T-helper 1 cell treated with Interleukin-12 subunit alpha and Interleukin-12 subunit beta and Interleukin-4 antibody, amounts not matched to agents 30 ng/mL and 1 ng/mL, for 36 hours (primary cell): Measurements from ENCODE around the gene HAND2. TPM values are rescaled to one million over a fixed set of nuclear protein-coding genes. Genes with fewer than 3 reads are reported as not detected.

Experiments used
- intact Hi-C: fragments of 100-400 bp; cut with micrococcal nuclease; formaldehyde crosslinking; loops from one replicate; pipeline ENCODE4 v1.15.1; 2024
- total RNA-seq: library from RNA; stranded (reverse); gene quantifications from 2 replicates; pipeline ENCODE4 v1.2.3, GENCODE V29; 2022

Gene HAND2
- total RNA-seq, 1 donor from 2014 or later = not detected

DNA sequence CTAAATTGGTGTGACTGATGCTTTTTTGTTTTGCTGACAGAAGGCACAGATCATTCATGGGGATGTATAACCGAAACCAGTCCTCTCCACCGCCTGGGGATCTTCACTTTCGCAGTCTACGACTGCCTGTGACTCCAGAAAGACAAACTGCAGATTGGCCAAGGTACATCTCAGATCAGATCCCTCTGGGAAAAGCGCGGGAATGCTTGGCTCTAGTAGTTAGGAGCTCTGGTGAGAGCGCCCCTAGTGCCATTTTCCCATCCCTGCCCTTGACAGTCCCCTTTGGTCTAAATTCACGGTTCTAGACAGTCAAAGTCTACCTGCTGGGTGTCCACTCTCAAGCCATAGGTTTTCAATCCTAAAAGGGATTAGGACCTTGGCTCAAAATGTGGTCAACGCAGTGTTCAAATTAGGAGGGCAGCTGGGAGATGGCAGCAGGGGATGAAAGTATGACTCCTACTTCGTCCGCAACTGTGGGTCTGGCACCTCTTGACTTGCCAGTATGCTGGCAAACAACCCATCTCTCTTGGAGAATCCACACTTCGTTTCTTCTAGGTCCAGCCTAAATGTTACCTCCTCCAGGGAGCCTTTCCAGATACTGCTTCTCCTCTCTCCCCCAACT is 6.9 kb upstream of the HAND2 start:
- intact Hi-C loops = no loop called here

DNA sequence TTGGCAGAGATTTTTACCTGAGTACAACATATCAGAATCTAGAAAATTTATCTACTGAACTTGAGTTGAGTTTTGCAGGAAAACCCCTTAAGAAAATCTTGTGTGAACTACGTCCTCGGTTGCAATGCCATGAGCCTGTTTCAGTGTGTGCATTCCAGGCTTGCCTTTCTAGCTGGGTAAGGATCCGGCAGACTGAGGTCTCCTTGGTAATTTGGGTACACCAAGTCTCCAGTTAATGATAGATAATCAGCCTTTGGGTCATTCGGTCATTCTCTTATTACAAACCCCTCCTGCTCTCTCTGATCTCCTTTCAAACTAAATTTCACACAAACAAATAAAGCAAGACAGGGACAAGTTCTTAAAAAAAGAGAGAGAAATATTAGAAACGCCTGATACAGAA is 5.9 kb upstream of the HAND2 start:
- intact Hi-C loops = no loop called here

DNA sequence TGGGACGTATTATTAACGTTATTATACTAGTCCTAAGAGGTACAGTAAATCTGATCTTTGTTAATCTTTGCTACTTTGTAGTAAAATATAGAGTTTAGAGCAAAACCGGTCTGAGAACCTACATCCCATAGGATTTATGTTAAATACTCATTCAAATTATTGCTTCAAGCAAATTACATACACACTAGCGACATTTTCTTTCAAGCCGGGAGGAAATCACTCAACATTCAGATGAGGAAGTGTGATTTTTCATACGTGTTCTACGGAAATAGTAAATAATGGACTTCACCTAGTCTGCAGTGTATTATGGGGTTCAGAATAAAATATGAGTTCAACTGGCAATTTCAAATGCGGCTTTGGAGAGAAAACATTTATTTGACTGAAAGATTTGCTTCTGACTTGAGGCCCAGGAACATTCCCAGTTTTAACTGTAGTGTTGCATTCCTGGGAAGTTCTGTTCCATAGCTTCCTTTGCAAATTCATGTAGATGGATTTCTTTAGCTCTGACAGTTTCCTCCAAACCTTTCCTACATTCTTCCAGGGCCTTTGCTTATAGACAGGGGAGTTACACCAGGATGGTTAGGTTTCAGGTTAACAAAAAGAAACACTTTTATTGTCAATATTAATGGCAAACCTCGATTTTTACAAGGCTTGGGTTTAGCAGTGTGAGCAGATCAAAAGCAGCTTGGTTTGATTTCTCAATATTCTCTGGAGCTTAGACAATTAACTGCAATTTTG is 5.3 kb upstream of the HAND2 start:
- intact Hi-C loops = no loop called here

DNA sequence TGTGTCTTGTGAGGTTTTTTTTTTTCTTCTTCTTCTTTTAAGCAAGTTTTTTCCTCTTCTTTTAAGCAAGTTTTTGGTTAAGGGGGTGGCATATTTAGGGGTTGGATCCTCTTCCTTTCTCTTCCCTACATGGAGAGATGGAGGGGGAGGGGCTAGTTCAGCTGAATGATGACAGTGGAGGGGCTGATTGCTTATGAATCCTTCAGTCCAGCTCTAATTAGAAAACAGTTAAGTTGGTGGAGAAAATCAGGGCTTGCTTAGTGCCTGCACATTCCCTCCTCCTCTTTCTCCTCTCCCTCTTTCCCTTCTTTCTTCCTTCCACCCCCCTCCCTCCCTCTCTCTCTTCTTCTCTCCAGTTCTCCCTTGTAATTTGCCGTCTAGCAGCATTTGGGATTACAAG is 4.4 kb upstream of the HAND2 start:
- intact Hi-C loops = no loop called here

DNA sequence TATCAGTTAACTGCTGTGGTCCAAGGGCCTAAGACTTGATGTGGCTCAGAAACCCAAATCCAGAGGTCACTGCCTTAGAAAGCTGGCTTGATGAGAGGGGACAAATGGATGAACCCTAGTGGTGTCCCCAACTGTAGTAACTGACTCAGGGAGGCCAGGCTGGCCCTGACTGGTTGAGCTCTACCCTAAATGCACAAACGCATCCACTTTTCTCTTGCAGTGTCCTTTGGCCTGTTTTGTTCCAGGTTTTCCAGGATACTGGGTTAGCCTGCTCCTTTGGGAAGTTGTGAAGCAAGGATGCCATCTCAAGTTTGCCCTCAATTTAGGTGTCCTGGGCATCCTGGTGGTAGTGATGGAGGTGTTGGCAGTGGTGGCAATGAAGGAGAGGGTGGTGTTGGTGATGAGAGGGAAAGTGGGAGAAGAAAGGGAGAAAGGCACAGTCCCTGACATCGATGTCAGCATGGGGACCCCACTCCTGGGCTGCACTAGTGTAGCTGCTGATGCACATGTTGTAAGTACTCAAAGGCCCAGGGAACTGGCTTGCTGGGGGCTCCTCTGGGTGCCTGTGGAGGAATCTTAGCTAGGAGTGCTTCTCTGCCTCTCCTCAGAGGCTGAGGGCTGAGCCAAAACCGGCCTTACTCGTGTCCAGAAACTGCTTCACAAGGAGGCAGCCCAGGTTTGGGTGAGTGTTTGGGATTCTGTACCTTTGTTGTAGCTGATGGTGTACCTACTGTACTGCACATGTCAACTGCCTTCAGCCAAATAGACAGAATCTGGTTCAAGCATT is 2.9 kb upstream of the HAND2 start:
- intact Hi-C loops = no loop called here

DNA sequence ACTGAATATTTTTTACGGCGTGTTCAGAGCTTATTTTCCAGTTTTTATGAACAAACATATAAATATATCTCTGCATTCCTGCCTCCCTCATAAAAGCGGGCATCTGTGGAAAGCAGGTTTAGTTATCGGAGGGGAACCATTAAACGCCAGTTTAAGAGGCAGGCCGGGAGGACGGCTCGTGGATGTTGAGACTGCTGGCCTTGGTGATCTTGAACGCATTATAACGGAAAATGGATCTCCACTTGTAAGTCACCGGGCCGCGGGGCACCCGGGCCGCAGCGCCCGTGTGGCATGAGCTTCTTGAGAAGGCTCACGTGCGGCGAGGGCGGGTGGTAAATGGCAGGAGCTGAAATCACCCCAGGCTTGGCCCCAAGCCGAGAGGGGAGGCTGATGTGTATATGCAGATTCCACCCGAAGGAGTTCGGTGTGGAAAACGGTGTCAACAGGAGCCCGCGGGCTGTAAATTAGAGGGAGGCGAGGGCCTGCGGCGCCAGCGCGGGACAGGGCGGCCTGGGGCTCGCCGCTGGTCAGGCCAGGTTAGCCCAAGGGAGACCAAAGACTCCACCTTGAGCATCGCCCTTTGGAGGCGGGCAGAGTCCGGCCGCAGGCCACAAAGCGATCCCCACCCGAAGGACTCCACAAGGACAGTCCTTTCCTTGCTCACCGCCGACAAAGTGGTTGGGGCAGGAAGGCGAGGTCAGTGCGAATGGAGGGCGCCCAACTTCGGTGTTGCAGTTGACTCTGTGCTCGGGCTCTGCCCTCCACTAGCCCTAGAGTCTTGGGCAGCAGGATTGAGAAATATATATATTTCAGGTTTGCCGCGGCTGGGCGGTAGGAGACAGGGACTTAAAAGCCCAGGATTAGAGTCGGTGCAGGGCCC is 1.3 kb upstream of the HAND2 start:
- intact Hi-C loops = loop anchor here (2.0 kb wide), 1 partner anchor 15 kb away; no protein-coding TSS in a partner anchor

DNA sequence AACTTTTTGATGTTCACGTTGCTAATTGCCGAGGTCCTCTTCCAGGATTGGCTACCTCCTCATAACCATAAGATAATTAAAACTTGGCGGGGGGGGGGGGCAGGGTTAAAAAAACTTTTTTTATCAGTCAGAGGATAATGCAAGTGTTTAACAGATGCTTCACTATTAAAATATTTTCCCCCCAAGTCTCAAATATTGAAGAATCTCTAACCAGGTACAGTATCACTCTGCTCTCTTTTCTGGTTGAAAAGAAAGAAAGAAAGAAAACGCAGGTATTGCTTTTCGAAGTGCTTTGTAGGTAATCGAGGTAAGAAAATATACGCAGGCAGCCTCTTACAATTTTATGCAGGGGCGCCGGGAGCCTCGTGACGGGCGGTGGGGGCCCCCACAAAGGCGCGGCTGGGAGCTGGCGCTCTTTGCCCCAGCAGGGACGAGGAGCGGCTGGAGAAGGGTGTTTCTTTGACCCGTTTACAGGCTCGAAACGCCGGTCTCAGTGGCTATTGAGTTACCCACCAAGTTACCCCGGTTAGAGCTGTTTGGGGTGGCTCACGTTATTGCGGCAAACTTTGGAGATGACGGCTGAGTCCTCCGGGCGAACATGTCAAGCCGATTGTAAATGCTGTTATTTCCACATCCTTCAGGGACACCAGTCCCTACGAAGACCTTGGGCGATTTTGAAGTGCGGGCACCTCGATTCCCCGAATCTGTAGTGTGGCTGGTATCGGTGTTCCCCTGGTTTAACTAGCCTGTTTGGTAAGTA is 477 bp upstream of the HAND2 start:
- intact Hi-C loops = loop anchor here (2.0 kb wide), 1 partner anchor 14 kb away; no protein-coding TSS in a partner anchor

DNA sequence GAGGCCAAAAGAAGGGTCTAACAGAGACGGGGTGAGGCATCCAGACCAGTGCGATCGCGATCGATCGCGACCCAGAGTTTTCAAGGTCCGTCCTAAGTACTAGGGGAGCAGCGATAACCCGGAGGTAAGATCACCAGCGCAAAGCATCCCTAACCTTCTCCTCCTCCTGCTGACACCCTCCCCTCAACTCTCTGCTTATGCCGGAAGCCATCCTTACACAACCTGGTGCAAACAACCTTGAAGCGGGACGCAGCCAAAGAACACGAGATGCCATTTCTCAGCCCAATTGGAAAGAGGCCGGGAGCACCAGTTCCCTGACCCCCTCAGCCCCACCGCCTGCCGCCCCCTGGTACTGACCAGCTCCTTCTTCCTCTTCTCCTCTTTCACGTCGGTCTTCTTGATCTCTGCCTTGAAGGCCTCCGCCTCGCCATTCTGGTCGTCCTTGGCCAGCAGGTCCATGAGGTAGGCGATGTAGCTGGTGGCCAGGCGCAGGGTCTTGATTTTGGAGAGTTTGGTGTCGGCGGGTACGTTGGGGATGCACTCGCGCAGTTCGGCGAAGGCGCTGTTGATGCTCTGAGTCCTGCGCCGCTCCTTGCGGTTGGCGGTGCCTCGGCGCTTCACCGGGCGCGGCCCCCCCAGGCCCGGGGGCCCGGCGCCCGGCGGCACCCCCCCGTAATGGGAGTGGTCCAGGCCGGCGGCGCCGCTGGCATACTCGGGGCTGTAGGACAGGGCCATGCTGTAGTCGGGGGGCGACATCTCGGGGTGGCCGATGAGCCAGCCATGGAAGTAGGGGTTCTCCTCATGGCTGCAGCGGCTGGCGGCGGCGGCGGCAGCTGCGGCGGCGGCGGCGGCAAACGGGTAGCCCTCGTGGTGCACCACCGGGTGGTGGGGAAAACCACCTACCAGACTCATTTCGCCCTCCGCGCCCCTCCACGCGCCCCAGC is 1.4 kb downstream of the HAND2 start:
- intact Hi-C loops = loop anchor here (1.0 to 2.0 kb wide), 2 partner anchors 8 to 22 kb away; no protein-coding TSS in a partner anchor

DNA sequence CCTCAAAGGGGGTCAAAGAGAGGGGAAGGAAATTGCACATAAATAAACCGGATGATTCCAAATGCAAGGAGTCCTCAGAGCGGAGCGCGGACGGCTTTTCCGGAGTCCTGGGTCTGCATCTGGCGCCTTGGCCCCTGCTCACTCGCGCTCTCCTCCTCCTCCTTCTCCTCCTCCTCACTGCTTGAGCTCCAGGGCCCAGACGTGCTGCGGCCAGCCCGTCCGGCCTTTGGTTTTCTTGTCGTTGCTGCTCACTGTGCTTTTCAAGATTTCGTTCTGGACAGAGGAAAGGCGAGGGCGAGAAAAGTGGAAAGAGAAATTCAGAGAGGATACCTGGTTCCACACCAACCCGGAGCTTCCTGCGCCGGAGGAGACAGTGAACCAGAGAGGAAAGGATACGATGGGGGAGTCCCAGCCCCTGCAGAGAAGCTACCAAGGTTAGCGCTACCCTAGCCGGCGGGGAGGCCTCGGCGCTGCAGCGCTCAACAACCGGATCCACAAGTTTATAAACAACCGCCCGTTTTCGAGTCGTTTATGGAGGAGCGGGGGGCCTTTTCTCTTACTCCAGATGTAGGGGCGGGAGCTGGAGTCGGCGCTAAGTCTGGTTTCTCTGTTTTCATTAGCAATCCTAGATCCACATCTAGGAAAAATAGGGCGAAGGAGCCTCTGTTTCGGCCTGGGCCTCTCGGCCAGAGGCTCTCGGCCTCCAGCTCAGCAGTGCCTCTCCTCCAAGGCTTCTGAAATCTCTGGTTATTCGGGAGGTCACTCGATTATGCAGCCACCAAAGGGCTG is 2.7 kb downstream of the HAND2 start:
- intact Hi-C loops = no loop called here

DNA sequence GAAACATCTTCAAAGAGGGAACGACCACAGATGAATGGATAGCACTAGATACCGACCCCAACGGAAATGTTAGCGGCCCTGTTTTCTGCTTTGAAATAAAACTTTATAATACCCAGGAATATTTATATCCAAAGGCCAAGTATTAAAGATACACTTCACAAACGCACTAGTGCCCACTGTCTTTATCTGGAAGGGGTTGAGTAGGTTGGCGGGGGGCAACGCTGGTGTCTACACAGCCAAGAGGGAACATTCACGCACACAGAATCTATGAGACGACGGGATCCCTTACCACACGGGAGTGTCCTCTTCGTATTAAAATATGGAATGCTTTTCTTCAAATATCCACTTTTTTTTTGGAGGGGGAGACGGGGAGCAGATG is 3.3 kb downstream of the HAND2 start:
- intact Hi-C loops = no loop called here

DNA sequence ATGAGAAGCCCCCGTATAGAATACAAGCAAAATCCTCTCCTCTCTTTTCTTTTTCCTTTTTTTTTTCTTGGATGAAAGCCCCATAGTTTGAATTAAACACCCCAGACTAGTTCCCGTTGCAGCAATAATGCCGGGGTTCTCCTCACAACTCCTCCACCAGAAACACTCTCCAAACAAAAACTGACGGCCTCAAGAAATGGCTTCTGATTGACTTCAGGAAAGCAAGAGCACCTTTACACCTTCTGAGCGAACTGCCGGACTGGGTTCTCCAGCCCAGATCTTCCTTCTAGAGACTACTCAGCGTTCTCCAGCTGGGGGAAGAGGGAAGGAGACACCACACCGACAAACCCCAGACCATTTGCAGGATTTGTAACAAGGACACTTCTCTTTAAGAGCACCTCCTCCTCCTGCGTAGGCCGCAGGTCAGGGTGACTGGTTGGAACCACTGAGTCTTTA is 4.0 kb downstream of the HAND2 start:
- intact Hi-C loops = no loop called here

DNA sequence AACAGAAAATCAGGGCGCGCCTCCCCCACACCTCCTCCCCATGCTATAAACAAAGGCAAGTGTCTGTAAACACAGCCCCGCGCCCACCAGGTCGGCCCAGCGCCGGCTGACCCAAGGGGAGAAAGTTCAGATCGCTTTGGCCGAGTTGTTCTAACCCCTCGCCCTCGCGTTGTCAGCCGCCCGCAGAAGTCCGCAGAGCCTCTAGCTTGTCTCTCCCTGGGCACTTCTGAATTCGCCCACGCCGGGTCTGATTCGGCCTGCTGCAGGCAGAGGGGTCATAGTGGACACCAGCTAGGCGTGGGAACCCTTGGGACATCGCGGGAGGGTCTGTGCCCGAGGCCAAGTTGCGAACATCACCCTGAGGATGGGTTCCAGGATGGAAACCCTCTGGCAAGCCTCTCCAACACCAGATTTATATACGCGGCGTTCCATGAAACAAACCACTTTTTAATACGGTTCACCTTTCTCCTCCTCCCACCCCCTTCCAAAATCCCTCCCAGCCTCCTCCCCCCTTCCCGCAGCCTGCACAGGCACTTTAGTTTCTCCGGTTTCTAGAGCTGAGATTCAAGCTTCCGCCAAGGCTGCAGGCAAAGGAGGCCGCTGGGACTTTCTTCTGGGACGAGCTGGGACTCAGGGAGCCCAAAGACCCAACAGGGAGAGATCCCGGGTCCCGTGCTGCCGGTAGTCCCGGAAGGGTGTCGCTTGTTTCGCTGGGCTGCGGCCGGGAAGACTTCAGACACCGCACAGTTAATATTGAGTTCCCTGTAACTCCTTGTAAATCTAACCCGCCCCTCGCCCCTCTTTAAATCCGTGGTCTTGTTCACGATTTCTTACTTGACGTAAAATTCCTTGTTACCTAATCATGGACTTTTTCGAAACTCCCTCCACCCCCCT is 4.7 kb downstream of the HAND2 start:
- intact Hi-C loops = loop anchor here (2.0 kb wide), 1 partner anchor 689 kb away; no protein-coding TSS in a partner anchor

DNA sequence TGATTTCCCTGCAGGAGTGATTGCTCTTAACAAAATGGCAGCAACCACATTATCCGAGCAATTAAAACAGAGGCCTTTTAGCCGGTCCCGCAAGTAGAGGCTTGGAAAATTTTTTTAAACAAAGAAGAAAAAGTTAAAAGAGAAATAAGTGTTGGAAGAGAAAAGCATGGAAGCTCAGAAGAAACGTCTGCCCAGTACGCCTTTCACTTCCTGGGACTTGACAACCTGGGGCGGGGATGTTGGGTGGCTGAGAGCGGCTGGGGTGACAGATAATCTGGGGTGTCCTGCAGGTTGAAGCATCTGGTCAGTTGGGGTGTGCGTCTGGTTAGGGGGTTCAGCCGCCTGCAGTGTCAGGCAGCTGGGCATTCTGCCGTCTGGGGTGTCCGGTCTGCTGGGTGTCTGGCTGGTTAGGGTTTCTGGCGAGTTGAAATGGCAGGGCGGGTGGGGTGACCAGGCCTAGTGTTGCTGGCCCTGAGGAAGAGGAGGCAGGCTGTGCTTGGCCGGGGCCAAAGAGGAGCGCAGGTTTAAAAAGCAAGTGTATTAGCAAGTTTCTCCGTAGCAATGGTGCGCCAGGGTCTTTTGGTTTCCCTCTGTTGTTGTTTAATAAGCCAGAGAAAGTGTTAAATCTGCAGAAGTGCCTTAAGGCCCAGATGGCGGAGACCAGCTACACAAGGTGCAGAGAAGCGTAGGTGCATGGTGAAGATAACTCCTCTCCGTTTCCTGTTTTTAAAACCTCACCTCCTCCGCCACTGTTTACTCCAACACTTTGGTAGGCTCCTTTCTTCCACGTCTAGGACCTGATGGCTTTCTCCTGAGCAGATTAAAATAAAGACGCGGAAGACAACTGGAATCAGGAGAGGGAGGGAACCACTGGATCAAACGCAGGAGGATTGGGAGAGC is 5.6 kb downstream of the HAND2 start:
- intact Hi-C loops = loop anchor here (2.0 kb wide), 1 partner anchor 690 kb away; no protein-coding TSS in a partner anchor

DNA sequence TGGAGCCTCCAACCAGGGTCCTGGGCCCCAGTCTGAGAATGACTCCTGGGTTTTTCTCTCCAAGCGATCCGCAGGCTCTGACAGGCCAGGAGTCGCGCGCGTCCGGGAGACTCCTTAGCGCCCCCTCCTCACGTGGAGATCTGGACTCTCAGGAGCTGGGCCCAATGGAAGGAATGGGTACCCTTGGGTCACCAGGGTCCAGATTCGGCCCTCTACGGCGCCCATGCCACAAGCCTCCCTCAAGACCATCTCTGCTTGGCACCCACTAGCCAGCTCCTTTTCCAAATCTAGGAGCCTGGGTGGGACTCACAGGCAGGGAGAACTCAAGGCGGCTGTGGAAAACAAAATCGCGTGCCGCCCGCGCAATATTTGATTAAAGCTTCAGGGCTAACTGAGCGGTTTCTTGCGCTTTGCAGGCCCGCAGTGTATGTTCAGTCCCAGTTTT is 7.1 kb downstream of the HAND2 start:
- intact Hi-C loops = no loop called here

DNA sequence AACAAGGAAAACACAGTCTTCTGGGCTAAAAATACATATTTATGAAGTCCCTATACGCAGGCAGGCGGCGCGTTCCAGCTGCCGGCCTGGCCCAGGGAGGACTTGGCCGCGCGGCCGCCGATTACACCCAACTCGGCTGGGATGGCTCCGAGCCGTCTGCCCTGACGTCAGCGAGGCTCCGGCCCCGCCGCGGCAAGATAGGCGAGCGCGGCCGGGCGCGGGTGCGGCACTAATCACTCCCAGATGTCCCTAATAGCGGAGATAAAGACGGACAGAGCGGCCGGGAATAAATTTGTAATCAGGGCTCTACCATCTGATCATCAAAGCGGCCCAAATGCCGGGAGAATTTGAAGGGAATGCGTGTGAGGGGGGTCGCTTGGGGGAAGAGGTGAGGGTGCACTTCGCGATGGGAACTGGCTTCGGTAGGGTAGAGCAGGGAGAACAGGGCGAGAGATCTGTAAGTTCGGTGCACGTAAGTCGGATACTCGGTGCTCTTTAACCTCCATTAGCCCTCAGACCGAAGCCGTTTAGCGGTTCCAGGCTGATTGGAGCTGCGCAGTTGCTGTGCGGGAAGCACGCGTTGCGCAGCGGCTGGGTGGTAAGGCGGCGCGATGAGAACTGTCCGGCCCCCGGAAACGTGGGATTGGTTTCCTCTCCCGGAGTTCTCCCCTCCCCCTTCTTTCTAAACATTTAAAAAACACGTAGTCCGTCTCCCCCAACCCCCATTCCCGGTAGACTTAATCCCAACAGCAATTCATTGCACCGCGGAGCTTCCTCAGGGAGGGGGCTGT is 7.7 kb downstream of the HAND2 start:
- intact Hi-C loops = no loop called here
